NT2/D1 (cell line): ENCODE measurements around the gene CFAP54.

Source experiments
- DNase-seq: peaks from one replicate; pipeline ENCODE4 v3.0.0-alpha.2; 2011; ENCODE audit warnings: low read depth, low spot score
- H3K27me3 ChIP-seq: 2 replicates; pipeline ENCODE4 v1.6.0; 2011; ENCODE audit warnings: mild to moderate bottlenecking; ENCODE audit not compliant: insufficient read length, insufficient read depth
- H3K36me3 ChIP-seq: 2 replicates; pipeline ENCODE4 v1.6.1; 2011; ENCODE audit warnings: mild to moderate bottlenecking, low read length, mixed read lengths; ENCODE audit not compliant: insufficient read depth, insufficient read length
- H3K4me1 ChIP-seq: 2 replicates; pipeline ENCODE4 v1.5.1; 2011; ENCODE audit not compliant: insufficient read depth, insufficient read length
- H3K4me3 ChIP-seq: 2 replicates; pipeline ENCODE4 v1.5.1; 2011; ENCODE audit warnings: low read depth; ENCODE audit not compliant: insufficient read length
- H3K9ac ChIP-seq: 2 replicates; pipeline ENCODE4 v1.6.0; 2011; ENCODE audit warnings: low read depth; ENCODE audit not compliant: insufficient read length
- H3K9me3 ChIP-seq: 2 replicates; pipeline ENCODE4 v1.5.1; 2011; ENCODE audit warnings: mild to moderate bottlenecking, low read length; ENCODE audit not compliant: insufficient read depth
- SUZ12 ChIP-seq: IDR thresholded peaks from 2 replicates; pipeline ENCODE4 v1.6.1; 2011; ENCODE audit not compliant: insufficient read length, insufficient read depth; ENCODE audit errors: extremely low read depth
- YY1 ChIP-seq: IDR thresholded peaks from 2 replicates; pipeline ENCODE4 v1.6.1; 2011; ENCODE audit not compliant: insufficient read length, insufficient read depth
- ZNF274 ChIP-seq: IDR thresholded peaks from 2 replicates; pipeline ENCODE4 v1.6.1; 2011; ENCODE audit warnings: mild to moderate bottlenecking, low read depth, low read length

Gene CFAP54

DNA sequence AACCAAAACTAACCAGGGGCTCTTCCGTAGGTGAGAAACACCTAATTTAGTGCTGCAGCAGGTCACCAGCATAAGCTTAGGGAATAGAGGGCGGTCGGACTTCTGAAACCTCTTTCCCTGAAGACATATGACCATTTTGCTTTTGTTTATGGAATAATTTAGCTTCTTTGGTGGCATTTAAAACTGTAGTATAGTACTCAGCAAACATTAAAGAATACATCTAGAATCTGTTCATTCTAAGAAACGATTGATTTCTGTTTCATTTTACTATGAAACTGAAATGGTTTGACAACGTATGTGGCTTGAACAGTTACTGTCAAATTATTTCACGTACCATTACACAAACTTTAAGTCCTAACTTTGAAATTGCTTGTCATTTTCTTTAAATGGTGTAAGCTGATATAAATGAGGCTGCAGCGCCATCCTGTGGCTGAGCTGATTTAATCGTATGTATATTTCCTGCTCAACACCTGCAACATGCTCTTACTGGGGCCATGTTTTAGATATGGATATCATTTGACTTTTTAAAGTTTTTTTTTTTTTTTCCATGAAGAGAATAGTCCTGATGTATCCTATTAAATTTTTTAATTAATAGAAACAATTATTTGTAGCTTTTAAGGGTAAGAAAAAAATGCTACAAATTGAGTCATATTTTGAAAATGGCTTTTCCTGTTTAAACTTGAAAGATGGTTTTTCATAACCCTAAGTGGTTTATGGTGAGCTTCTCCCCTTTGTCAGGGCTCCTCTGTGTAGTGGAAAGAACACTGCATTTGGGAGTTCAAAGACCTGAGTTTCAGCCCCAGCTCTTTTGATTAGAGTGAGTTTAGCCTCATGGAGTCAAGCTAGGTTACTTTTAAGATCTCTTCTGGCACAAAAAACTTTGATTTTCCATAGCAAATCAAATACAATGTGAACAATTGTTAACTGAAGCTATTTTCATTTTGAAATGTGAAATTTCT is 27.4 kb downstream of the CFAP54 start:
- Histone ChIP-seq H3K27me3 (no peaks in the 10 kb centered on the region), H3K36me3 (no peaks in the 10 kb centered on the region), H3K9me3 (no peaks in the 10 kb centered on the region), H3K9ac (no peak overlapping the region), H3K4me3 (no peak overlapping the region), H3K4me1 (no peaks in the 10 kb centered on the region)
- TF ChIP-seq SUZ12 (no peak), ZNF274 (no peak), YY1 (no peak)
- DNase-seq = peak; percentile 76

DNA sequence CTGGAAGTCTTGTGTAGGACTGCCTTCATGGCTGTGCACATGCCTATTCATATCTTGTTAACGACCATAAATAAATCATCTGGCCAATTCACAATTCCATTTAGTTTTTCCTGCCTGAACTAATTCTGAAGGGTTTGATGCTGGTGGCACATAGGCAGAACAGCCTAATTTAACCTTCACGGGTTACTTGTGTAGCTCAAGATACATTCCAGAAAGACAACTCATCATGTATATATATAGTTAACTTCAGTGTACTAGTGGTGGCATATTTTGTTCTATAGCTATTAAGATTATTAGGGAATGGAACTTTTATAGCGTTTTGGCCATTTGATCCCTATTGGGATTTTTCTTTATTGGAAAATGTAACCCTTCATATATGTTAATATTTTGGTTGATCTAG is 31.4 kb downstream of the CFAP54 start:
- peaks cover 5% of the 10 kb centered on the region for H3K4me1 ChIP-seq
- H3K9me3 ChIP-seq = no peaks in the 10 kb centered on the region
- DNase-seq = no peak
- no peak overlapping the region for H3K9ac ChIP-seq
- H3K4me3 ChIP-seq = no peak overlapping the region
- no peaks in the 10 kb centered on the region for H3K36me3 ChIP-seq
- TF ChIP-seq ZNF274 (no peak), YY1 (no peak), SUZ12 (no peak)
- no peaks in the 10 kb centered on the region for H3K27me3 ChIP-seq

DNA sequence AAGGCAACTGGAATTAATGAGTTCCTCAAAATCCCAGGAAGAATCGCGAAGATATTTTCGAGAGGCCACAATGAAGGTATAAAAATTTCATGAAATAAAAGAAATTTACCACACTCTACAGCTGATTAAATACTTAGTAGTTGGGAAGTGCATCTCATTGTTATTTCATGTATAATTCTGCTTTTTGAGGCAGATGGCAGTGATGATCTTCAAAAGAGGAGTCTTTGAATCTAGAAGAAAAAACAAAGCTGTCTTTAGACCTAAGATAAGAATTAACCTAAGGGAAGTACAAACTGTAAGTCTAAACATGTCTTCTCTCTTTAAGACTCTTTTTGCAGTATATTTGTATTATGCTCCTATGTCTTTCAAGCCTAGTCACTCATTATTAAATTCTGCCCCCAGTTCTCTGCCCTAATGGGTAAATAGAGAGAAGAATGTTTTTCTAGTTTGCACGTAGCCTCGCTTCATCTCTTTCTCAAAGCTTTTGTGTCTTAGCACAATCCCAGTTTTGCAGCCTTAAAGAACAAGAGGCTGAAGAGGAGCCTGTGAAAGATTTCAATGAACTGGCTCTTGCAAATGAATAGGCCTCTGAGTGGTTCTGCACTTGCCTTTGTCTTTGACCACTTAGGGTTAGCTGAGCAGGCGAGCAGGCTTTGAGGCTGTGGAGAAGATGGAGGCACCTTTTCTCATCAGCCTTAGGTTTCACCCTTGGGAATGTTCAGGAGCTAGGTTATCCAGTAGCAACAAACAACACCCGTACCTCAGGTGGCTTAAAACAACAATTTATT is 32.7 kb downstream of the CFAP54 start:
- peak; percentile 89 for DNase-seq
- Histone ChIP-seq H3K9ac (no peak overlapping the region), H3K36me3 (no peaks in the 10 kb centered on the region), H3K4me1 (peaks cover 5% of the 10 kb centered on the region), H3K9me3 (no peaks in the 10 kb centered on the region), H3K27me3 (no peaks in the 10 kb centered on the region), H3K4me3 (no peak overlapping the region)
- TF ChIP-seq SUZ12 (no peak), ZNF274 (no peak), YY1 (no peak)

DNA sequence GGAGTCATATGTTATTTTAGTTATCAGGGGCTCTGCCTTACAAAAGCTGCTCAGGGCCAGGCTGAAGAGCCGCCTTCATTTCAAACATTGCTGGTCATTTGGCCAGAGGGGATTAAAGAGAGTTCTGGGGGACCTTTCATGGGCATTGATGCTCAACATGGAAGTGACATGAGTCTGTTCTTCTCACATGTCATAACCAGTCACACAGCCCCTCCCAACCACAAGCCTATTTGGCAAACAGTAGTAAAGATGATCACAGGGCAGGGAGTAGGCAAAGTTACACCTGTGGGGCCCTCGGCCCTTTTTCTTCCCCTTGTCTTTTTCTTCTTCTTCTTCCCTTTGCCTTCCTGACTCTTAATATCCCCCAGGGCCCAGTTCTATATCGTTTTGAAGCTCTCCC is 33.3 kb downstream of the CFAP54 start:
- DNase-seq = no peak
- no peaks in the 10 kb centered on the region for H3K36me3 ChIP-seq
- TF ChIP-seq SUZ12 = no peak
- TF ChIP-seq ZNF274 = no peak
- TF ChIP-seq YY1 = no peak
- peak overlapping the region; percentile 16 for H3K9ac ChIP-seq
- no peak overlapping the region for H3K4me3 ChIP-seq
- H3K27me3 ChIP-seq = no peaks in the 10 kb centered on the region
- no peaks in the 10 kb centered on the region for H3K9me3 ChIP-seq
- H3K4me1 ChIP-seq = peaks cover 5% of the 10 kb centered on the region

DNA sequence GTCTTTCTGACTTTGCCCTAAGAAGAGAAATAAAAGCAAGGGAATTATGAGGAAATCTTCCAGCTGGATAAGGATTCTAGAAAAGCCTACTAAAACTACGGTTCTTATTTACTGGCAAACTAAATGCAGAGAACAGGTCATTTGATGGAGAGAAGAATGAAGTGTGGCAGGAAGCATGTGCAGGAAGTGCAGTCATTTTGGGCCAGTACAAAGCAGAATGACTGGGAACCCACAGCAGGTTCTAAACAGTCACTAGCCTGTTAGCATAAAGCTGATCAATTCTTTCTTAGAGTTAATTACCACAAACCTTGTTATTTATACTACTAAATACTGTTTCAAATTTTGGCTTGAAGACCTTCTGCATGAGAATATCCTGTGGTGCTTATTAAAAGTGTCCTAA is 36.7 kb downstream of the CFAP54 start:
- no peaks in the 10 kb centered on the region for H3K9me3 ChIP-seq
- no peak overlapping the region for H3K4me3 ChIP-seq
- no peak for DNase-seq
- TF ChIP-seq ZNF274 = no peak
- no peak for TF ChIP-seq SUZ12
- TF ChIP-seq YY1 = no peak
- H3K9ac ChIP-seq = no peak overlapping the region
- peaks cover 5% of the 10 kb centered on the region for H3K4me1 ChIP-seq
- H3K36me3 ChIP-seq = no peaks in the 10 kb centered on the region
- no peaks in the 10 kb centered on the region for H3K27me3 ChIP-seq

DNA sequence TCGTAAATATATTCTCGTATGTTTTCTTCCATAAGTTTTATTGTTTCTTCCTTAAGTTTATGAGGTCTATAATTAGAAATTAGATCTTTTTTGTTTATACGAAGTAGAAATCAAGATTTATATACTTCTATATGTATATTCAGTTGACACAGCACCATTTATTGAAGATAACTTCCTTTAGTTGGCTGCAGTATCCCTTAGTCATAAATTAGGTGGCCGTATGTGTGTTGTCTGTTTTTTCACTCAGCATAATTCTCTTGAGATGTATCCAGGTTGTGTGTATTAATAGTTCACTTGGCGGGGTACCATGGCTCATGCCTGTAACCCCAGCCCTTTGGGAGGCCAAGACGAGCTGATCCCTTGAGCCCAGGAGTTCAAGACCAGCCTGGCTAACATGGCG is 40.5 kb downstream of the CFAP54 start:
- Histone ChIP-seq H3K9me3 (no peaks in the 10 kb centered on the region), H3K36me3 (no peaks in the 10 kb centered on the region), H3K9ac (no peak overlapping the region), H3K4me3 (no peak overlapping the region), H3K27me3 (no peaks in the 10 kb centered on the region), H3K4me1 (no peaks in the 10 kb centered on the region)
- no peak for DNase-seq
- TF ChIP-seq YY1 (no peak), SUZ12 (no peak), ZNF274 (no peak)

DNA sequence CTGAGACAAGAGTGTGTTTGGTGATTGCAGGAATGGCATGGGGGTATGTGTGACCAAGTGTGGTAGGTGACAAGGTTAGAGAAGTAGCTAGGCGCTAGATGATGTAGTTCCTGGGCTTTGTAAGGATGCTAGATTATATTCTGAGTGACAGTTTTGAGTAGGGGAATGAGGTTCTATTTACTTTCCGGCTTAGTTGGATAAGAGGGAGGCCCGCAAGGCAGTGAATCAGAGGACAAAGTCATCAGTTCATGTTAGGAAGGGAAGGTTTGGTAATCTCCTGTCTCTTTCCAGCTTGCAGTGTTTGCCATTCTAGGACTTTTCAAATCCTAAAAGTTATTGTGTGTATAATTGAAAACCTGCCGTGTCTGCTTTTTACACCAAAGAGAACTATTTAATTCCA is 45.0 kb downstream of the CFAP54 start:
- Histone ChIP-seq H3K36me3 (no peaks in the 10 kb centered on the region), H3K9me3 (no peaks in the 10 kb centered on the region), H3K4me3 (no peak overlapping the region), H3K27me3 (no peaks in the 10 kb centered on the region), H3K4me1 (no peaks in the 10 kb centered on the region), H3K9ac (no peak overlapping the region)
- TF ChIP-seq SUZ12 = no peak
- TF ChIP-seq ZNF274 = no peak
- no peak for TF ChIP-seq YY1
- DNase-seq = no peak
